Endothelial cell of umbilical vein (primary cell): Measurements from ENCODE around the gene ANKRD63. TPM values are rescaled to one million over a fixed set of nuclear protein-coding genes. Genes with fewer than 3 reads are reported as not detected.

ENCODE experiments used
- BruUV-seq: library from RNA; stranded (reverse); fragments of 400-500 nt; replicated peaks from 2 replicates; lab custom pipeline; 2021; lab: Mats Ljungman, UMichigan
- CTCF ChIA-PET: fragments of 300-600, 350-600 bp; sonication (Branson Sonifier 250); formaldehyde crosslinking; loops from one replicate; lab custom pipeline; 2021; ENCODE audit warnings: antibody characterized with exemption, inconsistent platforms; lab: Charles Lee
- POLR2A ChIA-PET: fragments of 300-600, 350-600 bp; sonication (Branson Sonifier 250); formaldehyde crosslinking; loops from one replicate; lab custom pipeline; 2021; ENCODE audit warnings: antibody characterized with exemption, inconsistent platforms; lab: Charles Lee
- DNase-seq: peaks from one replicate; pipeline ENCODE4 v3.0.0-alpha.2; 2011; ENCODE audit warnings: low read depth, low spot score
- FAIRE-seq: peaks from 2 replicates; lab custom pipeline; 2011; peaks lifted over from hg19 to GRCh38; lab: Jason Lieb, UNC
- H2AFZ ChIP-seq: 2 replicates; pipeline ENCODE4 v1.6.0; 2012; ENCODE audit warnings: low read depth, low read length, control low read depth, inconsistent platforms
- H3K27ac ChIP-seq: 2 replicates; pipeline ENCODE4 v1.5.1; 2011; ENCODE audit warnings: low read depth, mild to moderate bottlenecking, control low read depth, low read length, moderate library complexity; ENCODE audit not compliant: insufficient read depth
- H3K27me3 ChIP-seq, 2 experiments: 2 replicates each; pipeline versions ENCODE4 v1.6.0 to v1.6.1; 2011; ENCODE audit warnings: low read length in 2 of 2, mixed read lengths in 1 of 2; ENCODE audit not compliant: control insufficient read depth in 2 of 2, insufficient read depth in 2 of 2
- H3K36me3 ChIP-seq, 2 experiments: 2 replicates in 1 of 2; 3 replicates in 1 of 2; pipeline ENCODE4 v1.5.1; 2011; ENCODE audit warnings: low read length in 2 of 2, mild to moderate bottlenecking in 1 of 2, moderate library complexity in 1 of 2; ENCODE audit not compliant: control insufficient read depth in 2 of 2, insufficient read depth in 2 of 2; ENCODE audit errors: extremely low read depth in 1 of 2
- H3K4me1 ChIP-seq: 3 replicates; pipeline ENCODE4 v1.5.1; 2011; ENCODE audit warnings: mild to moderate bottlenecking, low read length; ENCODE audit not compliant: control insufficient read depth, insufficient read depth; ENCODE audit errors: extremely low read depth
- H3K4me2 ChIP-seq: 2 replicates; pipeline ENCODE4 v1.6.1; 2011; ENCODE audit warnings: low read length, control low read depth, mixed read lengths; ENCODE audit not compliant: insufficient read depth
- H3K4me3 ChIP-seq, 3 experiments: fragments of 200-600 bp in 1 of 3; sonication (generic), shearing (Covaris generic) in 1 of 3; replicated peaks in 1 of 3; 2 replicates each; pipeline ENCODE4 v1.5.1; 2011 to 2016; ENCODE audit warnings: control low read depth in 3 of 3, low read length in 3 of 3, mild to moderate bottlenecking in 2 of 3, inconsistent platforms in 1 of 3, low read depth in 1 of 3, moderate library complexity in 1 of 3; ENCODE audit not compliant: insufficient read depth in 1 of 3
- H3K79me2 ChIP-seq: 2 replicates; pipeline ENCODE4 v1.6.0; 2012; ENCODE audit warnings: low read length, inconsistent platforms; ENCODE audit not compliant: control insufficient read depth, insufficient read depth
- H3K9ac ChIP-seq: replicated peaks from 2 replicates; pipeline ENCODE3; 2011; ENCODE audit warnings: low read length, control low read depth; ENCODE audit not compliant: insufficient read depth; ENCODE audit errors: extremely low read depth
- H3K9me1 ChIP-seq: replicated peaks from 3 replicates; pipeline ENCODE4 v1.6.0; 2011; ENCODE audit warnings: mild to moderate bottlenecking, low read length; ENCODE audit not compliant: control insufficient read depth, insufficient read depth; ENCODE audit errors: extremely low read depth
- H3K9me3 ChIP-seq: replicated peaks from 2 replicates; pipeline ENCODE4 v1.5.1; 2012; ENCODE audit warnings: low read length, inconsistent platforms; ENCODE audit not compliant: control insufficient read depth, insufficient read depth
- H4K20me1 ChIP-seq: replicated peaks from 2 replicates; pipeline ENCODE3; 2011; ENCODE audit warnings: mild to moderate bottlenecking, low read length; ENCODE audit not compliant: control insufficient read depth, insufficient read depth; ENCODE audit errors: extremely low read depth
- CTCF ChIP-seq, 2 donors: IDR thresholded peaks; 1 replicate in 1 of 2; 2 replicates in 1 of 2; pipeline ENCODE4 v1.5.1; 2011; ENCODE audit warnings: low read length in 2 of 2, mild to moderate bottlenecking in 2 of 2, moderate library complexity in 2 of 2, control low read depth in 1 of 2, inconsistent platforms in 1 of 2, low read depth in 1 of 2; ENCODE audit not compliant: insufficient read depth in 1 of 2; ENCODE audit errors: extremely low read depth in 1 of 2
- EZH2 ChIP-seq: IDR thresholded peaks from 2 replicates; pipeline ENCODE4 v1.6.1; 2012; ENCODE audit warnings: borderline replicate concordance, low read depth, mild to moderate bottlenecking, moderate library complexity, low read length, inconsistent platforms; ENCODE audit not compliant: severe bottlenecking
- FOS ChIP-seq: IDR thresholded peaks from 2 replicates; pipeline ENCODE4 v1.6.1; 2011; ENCODE audit warnings: mild to moderate bottlenecking, low read length, moderate library complexity, borderline replicate concordance; ENCODE audit not compliant: insufficient read depth
- GATA2 ChIP-seq: IDR thresholded peaks from 2 replicates; pipeline ENCODE4 v1.7.0; 2011; ENCODE audit warnings: low read depth, mild to moderate bottlenecking, moderate library complexity, mixed read lengths, low read length; ENCODE audit not compliant: insufficient read length, insufficient read depth
- JUN ChIP-seq: IDR thresholded peaks from 2 replicates; pipeline ENCODE4 v1.6.1; 2011; ENCODE audit warnings: borderline replicate concordance, low read depth; ENCODE audit not compliant: insufficient read length, insufficient read depth
- MAX ChIP-seq: IDR thresholded peaks from 2 replicates; pipeline ENCODE4 v1.6.1; 2011; ENCODE audit not compliant: insufficient read depth, insufficient read length
- MYC ChIP-seq: IDR thresholded peaks from one replicate; pipeline ENCODE4 v1.6.1; 2011; ENCODE audit warnings: mild to moderate bottlenecking, low read depth, low read length
- POLR2A ChIP-seq: IDR thresholded peaks from 2 replicates; pipeline ENCODE4 v1.6.1; 2012; ENCODE audit warnings: low read depth, mild to moderate bottlenecking, control low read depth, low read length
- POLR2AphosphoS5 ChIP-seq: IDR thresholded peaks from 2 replicates; pipeline ENCODE4 v1.6.1; 2012; ENCODE audit warnings: low read depth, mild to moderate bottlenecking, control low read depth, low read length, moderate library complexity; ENCODE audit not compliant: insufficient read depth
- dilution Hi-C: fragments of 300-500 bp; cut with MboI; formaldehyde crosslinking; loops from one replicate; pipeline ENCODE4 v1.15.0; 2019; ENCODE audit warnings: low sequenced_read_pairs; ENCODE audit not compliant: extremely low pct_ligation_motif_present
- intact Hi-C: fragments of 100-400 bp; cut with micrococcal nuclease; formaldehyde crosslinking; loops from one replicate; pipeline ENCODE4 v1.10.0; 2022
- polyA plus RNA-seq, 4 experiments: library from polyadenylated mRNA; depleted of rRNA in 3 of 4; stranded (reverse) in 3 of 4; unstranded in 1 of 4; fragments of >200 nt; gene quantifications; 2 replicates each; pipeline versions ENCODE4 v1.2.1 to v1.2.3, GENCODE V29; 2011 to 2012; ENCODE audit warnings: missing spikeins in 1 of 4
- total RNA-seq: library from RNA; stranded (reverse); gene quantifications from 2 replicates; pipeline ENCODE4 v1.2.3, GENCODE V29; 2021

Gene ANKRD63
- total and polyA plus RNA-seq, 2 donors (not counting 3 experiments of a cell fraction or from before 2014, with no cell fraction given): not detected

- CTCF ChIA-PET: interaction anchor here (0.9 to 1.5 kb wide), 2 partner anchors 11 to 19 kb away, joined by 3 to 5 read pairs; no protein-coding TSS in a partner anchor
- FAIRE-seq: no peak
- H3K36me3 ChIP-seq: no peaks in the 10 kb centered on the region
- TF ChIP-seq CTCF (IDR thresholded peaks at IDR 0.05; ENCODE audit: extremely low read depth in 1 of 2, insufficient read depth in 1 of 2, low read depth in 1 of 2, low read length in 2 of 2) (no peak), FOS (no peak), POLR2A (no peak), MAX (no peak), EZH2 (no peak), MYC (no peak), GATA2 (no peak), POLR2AphosphoS5 (no peak), JUN (no peak)
- no peaks in the 10 kb centered on the region for H3K9me3 ChIP-seq
- no peak overlapping the region for H3K27ac ChIP-seq
- no peaks in the 10 kb centered on the region for H3K9me1 ChIP-seq
- POLR2A ChIA-PET: no interaction called here
- intact Hi-C loops: no loop called here
- BruUV-seq: no TSS peak
- DNase-seq: no peak
- H2AFZ ChIP-seq: no peak overlapping the region
- no peak overlapping the region for H3K9ac ChIP-seq
- dilution Hi-C loops: no loop called here
- H3K27me3 ChIP-seq: peaks cover 7 to 11% of the 10 kb centered on the region in 2 experiments
- no peaks in the 10 kb centered on the region for H3K79me2 ChIP-seq
- H4K20me1 ChIP-seq: no peaks in the 10 kb centered on the region
- H3K4me3 ChIP-seq: no peak overlapping the region
- H3K4me2 ChIP-seq: no peak overlapping the region
- no peaks in the 10 kb centered on the region for H3K4me1 ChIP-seq
Observed at GRCh38 chr15:40298216-40298935, 15.5 kb upstream of the ANKRD63 start.
